M059J (cell line): ENCODE results near the gene GCNA. TPM values are rescaled to one million over a fixed set of nuclear protein-coding genes. Genes with fewer than 3 reads are reported as not detected.

Experiments
- DNase-seq: peaks from one replicate; pipeline ENCODE4 v3.0.0-alpha.2; 2012; ENCODE audit warnings: low read depth
- total RNA-seq: library from RNA; depleted of rRNA; stranded (reverse); fragments of >200 nt; shearing (Covaris generic); gene quantifications from 2 replicates; pipeline ENCODE4 v1.2.3, GENCODE V29; 2014

GCNA gene
- total RNA-seq, 1 experiment from 2014 or later, result 0.20 TPM

DNA sequence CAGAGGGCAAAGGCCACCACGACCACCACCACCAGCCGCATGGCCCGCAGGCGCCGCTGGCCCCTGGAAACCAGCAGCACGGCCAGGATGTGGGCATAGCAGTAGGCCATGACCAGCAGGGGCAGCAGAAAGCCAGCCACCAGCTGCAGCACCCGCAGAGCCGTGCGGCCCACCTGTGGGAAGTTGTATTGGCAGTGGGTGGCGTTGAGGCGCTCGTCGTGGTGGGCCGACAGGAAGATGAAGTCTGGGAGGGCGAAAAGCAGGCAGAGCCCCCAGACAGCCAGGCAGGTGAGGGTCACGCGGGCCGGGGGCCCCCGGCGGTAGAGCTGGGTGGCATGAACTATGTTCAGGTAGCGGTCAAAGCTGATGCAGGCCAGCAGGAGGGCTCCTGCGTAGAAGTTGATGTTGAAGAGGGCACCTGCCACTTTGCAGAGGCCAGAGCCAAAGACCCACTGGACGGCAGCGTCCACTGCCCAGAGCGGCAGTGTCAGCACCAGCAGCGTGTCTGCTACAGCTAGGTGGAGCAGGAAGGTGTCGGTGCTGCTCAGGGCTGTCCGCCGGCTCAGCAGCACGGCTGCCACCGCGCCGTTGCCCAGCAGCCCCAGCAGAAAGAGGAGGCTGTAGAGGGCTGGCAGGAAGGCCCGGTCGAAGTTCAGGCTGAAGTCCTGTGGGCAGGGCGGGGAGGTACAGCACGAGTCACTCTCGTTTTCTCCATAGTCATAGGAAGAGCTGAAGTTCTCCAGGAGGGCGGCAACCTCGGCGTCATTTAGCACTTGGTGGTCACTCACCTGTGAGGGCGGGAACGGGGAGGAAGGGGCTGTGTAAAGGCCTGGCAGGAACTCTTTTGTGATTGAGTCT is 38.7 kb downstream of the GCNA start:
- DNase-seq, result no peak

DNA sequence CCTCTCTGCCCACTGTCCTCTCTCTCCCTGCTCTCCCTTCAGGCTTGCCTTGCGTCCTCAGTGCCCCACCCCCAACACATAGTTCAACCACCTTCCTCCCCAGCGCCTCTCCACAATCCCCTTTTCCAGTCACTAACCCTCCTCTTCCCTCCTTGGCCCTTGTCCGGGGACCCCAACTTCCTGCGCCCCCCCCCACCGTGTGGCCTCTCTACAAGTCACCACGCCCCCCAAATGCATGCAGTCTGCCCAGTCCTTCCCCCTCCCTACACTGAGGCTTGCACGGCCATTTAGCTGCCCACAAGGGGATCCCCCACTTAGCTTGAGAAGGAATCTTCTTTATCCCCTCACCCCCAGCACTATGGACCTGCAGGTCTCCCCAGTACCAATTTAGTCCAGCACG is 39.5 kb downstream of the GCNA start:
- DNase-seq, result no peak

DNA sequence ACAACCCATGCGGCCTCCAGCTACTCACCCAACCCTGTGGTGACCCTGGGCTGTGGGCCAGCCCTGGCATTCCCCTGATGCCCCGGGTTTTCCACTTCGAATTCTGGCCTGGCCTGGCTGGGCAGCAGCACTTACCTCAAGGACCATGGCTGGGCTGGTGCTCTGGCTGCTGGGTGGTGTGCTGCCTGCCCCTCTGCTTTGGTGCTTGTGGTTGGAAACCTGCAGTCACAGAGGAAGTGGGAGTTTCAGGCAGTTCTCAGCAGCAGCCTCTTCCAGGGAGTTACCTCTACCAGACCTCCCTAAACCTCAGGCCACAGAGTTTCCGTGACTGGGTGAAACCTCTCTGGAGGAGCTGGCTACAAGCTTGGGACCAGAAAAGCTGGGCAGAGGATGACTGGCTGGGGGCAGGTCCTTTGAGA is 40.1 kb downstream of the GCNA start, which contains the start of gene CXCR3:
CXCR3 (minus strand) TSS at position 209 of the 419 bp plus-strand sequence; CDS start at position 147, 62 bp downstream.
- peak; percentile 75 for DNase-seq

DNA sequence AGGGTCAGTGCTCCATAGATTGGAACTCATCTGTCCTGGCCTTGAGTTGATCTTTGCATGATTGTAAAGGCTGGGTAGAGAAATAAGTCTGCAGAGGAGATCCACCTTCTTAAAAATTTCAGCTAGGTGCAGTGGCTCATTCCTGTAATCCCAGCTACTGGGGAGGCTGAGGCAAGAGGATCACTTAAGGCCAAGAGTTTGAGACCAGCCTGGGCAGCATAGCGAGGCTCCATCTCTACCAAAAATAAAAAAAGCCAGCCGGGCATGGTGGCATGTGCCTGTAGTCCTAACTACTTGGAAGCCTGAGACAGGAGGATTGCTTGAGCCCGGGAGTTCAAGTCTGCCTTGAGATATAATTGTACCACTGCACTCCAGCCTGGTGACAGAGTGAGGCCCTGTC is 40.5 kb downstream of the GCNA start:
- DNase-seq, result no peak

DNA sequence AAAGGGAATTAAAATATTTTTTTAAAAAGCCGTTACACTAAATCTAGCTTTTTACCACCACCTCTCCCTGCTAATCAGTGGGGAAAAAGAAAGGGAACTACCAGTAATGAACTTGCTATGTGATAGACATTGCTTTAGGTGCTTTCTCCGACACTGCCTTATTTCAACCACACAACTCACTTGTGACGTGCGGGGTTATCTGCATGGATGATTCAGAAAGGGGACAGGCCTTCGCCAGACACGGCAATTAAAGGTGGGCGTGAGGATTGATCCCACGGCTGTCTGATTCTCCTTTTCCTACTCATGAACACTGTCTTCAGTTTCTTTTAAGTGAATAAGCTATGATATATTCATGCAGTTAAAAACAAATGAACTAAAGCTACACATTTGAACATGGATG is 41.0 kb downstream of the GCNA start:
- DNase-seq, result no peak

DNA sequence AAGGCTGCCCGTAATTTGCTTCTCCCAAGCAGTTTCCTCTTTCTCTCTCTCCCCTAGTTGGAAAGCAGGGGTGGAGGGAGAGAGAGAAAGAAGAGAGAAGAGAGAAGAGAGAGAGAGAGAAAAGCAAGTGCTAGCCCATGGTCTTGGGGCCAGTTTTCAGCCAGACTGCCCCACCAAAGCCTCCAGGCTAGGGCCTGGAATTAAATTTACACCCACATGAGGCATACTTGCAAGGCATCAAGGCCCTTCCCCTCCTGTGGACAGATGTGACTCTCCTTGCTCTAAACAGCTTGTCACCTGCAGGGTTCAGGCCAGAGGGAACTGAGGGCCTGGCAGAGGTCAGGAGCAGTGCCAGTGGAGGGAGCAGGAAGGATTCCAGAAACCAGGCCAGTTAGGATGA is 41.7 kb downstream of the GCNA start:
- no peak for DNase-seq

DNA sequence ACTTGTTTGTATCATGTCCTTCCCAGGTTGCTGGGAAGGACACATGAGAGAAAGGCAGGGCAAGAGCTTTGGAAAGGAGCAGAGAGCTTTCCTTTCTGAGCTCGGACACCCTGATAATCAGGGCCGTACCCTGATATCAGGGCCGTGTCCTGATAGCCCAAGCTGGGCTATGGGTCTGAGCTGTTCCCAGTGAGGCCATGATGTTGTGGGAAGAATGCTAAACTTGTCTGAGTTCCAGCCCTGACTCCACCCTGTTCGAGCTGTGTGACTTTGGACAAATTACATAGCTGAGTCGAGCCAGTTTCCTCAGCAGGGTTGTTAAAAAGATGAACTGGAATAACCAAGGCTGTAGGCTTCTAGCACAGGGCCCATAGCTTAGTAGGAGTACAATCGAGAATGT is 43.4 kb downstream of the GCNA start:
- no peak for DNase-seq

DNA sequence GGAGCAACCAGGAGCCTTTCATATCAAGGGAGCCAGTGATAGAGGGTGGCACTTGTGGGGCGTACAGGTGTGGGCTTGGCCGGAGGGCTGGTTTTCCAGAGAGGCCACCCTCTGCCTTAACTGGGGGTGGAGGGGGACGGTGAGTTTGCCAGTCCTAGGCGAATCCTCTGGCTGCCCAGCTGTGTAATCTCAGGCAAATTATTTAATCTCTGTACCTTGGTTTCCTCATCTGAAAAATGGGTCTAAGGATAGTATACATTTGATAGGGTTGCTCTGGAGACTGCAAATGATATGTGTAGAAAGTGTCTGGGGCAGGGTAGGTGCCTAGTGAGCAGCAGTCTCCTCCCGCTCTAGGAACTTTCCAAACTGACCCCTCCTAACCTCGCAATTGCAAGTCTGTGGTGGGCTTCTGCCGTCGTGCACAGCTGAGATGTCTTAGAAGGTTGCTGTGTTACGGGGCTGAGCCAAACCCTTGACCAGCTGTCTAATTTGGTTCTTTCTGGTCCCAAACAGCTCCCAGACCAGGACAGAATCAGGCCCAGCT is 43.9 kb downstream of the GCNA start:
- DNase-seq, result no peak

DNA sequence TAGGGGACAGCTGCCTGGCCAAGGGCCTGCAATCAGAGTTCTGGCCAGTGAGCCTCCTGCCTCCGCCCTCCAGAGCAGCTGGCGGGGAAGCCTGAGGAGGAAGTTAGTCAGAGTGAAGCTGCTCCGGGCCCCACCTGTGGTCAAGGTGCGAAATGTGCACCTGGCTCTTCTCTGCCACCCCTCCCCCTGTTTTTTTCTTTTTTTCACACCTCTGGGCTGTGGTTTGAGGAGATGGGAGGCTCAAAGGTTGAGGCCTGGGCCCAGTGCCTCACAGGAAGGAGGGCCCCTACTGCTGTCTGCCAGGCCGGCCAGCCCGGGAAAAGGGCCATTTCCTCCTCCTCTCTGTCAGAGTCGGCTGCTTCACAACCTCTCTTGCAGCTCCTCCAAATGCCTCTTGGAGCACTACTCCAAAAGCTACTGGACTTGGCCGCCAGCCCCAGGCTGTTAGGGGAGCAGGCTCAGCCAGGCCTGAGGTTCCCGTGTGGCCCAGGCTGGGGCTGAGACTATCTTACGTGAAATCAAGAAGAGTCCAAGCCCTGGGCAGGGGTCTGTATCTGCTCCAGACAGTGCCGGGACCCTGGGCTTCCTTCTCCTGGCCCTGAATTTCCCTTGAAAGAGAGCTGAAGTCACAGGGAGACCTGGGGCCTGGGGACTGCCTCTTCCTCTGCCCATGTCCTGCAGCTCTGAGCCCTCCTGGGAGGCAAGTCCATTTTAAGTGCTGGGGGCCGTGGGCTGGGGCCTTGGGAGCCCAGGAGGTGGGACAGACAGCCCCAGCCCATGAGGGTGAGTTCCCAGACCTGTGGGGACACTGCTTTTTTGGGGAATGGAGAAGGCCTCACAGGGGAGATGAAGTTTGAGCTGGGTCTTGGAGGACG is 44.6 kb downstream of the GCNA start:
- peak; percentile 22 for DNase-seq

DNA sequence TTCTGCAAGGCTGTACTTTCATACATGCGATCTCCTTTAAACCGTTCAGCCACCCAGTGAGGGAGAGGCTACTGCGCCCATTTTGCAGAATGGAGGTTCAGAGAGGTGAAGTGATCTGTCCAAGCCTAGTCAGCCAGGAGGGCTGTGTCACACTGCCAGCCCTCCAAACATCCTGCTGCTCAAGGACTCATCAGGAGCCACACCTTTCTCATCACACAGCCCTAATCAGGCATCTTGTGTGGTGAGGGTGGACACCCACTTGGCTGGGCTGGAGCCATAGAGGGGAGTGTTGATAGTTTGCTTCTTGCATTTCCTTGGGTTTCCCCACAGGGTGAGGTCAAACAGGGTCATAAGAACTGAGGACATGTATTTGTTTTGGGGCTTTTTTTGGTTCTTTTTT is 45.5 kb downstream of the GCNA start:
- no peak for DNase-seq

DNA sequence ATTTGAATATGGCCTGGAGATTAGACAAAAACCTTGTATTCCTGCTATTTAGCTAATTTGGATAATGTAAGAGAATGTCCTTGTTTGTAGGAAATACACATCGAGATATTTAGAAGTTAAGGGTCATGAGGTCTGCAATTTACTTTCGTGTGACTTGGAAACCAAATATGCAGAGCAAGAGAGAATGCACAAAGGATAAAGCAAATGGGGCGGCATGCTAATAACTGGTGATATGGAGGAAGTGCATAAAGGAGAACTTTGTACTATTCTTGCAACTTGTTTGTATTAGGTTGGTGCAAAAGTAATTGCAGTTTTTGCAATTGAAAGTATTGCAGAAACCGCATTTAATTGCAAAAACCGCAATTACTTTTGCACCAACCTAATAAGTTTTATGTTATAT is 47.2 kb downstream of the GCNA start:
- no peak for DNase-seq

DNA sequence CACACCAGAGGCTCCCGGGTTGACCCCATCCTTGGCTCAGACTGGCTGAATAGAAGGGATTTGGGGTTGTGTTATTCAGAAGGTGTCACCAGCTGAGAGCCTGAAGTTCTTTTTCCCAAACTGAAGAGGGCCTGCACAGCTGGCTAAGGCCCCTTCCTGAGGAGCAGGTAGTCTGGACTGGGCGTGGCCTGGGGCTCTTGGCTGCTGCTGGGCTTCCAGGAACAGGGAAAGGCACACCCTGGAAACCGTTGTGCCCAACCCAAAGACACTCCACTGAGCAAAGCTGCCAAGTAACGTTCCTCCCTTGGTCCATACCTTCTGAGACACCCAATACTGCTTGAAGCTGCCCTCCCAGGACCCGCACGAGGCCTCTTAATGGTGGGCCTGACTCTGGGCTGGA is 48.3 kb downstream of the GCNA start:
- DNase-seq, result no peak

DNA sequence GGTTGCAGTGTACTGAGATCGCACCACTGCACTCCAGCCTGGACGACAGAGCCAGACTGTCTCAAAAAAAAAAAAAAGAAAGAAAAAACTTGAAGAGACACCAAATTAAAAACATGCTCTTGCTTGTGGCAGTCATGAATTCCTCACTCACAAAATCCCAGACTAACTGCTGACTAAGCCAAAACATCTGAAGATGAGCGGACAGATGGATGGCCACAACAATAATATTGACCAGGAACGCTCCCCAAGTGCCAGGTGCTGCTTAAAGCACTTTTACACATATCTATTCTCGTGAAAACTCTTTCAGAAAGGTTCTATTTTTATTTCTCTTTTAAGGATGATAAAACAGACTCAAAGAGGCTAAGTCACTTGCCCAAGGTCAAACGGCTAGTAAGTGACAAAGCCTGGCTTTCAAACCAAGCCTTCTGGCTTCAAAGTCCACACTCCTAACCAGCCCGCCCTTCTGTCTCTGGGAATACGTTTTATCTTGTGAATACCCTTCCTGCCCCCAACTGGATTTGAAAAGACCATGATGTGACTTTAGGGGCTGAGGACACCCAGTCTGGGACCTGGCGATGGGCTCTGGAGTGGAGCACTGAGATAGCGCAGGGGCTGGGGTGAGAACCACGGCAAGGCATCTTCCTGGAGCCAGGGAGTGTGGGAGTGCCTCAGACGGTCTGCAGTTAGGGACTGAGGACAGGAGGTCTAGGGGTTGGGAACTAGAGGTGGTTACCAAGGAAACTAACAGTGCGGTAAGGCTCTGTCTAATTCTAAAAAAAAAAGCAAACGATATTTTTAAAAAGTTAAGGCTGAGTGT is 49.6 kb downstream of the GCNA start:
- no peak for DNase-seq

DNA sequence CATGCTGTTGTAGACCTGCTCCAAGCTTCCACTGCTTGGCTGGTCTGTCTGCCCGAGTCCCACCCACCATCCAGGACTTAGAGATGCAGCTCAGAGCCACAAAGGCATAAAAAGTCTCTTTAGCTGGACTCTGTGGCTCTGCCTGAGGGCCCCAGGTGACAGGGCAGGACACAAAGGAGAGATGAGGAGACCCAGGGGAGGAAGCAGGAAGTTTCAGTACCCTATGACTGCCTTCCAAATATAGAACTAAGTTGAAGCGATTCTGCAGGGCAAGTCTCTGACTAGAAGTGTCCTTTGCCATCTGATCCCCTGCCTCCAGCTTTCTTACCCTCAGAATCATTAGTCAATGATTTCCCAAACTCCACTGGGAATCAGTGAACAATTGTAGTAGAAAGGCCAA is 51.2 kb downstream of the GCNA start:
- DNase-seq, result no peak

DNA sequence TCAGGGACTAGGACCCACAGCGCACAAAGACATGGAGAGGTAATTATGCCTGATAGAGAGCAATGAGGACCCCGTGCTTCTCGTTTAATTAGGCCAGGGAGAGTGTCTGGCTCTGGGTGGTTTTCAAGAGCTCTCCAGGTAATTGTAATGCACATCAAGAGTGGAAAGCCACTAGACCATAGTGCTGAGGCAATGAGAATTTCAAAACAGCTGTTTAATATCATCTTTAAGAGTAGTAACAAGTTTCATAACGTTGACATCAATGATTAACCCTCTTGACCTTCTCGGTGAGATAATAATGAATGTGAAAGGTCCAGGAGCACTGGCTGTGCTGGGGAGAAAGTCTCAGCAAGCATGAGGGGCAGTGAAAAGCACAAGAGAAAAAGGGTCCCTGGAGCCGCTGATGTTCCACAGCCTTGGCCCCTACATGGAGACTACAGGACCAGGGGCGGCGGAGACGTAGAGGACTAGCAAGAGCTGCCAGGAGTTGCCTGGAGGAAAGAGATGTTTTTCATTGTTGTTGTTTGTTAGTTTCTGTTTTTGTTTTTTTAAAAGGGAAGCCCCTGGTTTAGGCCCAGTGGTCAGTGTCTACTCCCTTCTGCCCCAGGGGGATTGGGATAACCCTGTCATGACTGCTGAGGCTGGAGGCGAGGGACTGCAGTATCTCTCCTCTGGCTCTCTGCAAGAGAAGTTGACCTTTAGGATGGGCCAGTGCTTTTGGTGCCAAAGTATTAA is 54.9 kb downstream of the GCNA start:
- DNase-seq, result no peak

DNA sequence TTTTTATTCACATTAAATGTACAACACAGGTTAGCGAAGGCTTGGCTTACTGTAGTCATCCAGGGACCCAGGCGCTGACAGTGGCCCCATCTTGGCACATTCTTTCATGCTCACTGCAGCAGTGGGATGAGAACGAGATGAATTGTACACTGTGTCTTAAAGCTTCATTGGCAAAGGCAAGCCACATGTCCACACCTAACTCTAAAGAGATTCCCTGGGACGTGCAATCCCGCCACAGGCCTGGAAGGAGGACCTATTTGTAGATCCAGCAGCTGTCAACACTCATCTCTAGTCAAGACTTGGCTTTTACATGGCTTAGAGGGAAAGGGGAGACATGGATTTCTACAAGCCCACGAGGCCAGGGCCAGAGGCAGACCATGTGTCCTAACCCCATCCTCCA is 56.1 kb downstream of the GCNA start:
- no peak for DNase-seq

DNA sequence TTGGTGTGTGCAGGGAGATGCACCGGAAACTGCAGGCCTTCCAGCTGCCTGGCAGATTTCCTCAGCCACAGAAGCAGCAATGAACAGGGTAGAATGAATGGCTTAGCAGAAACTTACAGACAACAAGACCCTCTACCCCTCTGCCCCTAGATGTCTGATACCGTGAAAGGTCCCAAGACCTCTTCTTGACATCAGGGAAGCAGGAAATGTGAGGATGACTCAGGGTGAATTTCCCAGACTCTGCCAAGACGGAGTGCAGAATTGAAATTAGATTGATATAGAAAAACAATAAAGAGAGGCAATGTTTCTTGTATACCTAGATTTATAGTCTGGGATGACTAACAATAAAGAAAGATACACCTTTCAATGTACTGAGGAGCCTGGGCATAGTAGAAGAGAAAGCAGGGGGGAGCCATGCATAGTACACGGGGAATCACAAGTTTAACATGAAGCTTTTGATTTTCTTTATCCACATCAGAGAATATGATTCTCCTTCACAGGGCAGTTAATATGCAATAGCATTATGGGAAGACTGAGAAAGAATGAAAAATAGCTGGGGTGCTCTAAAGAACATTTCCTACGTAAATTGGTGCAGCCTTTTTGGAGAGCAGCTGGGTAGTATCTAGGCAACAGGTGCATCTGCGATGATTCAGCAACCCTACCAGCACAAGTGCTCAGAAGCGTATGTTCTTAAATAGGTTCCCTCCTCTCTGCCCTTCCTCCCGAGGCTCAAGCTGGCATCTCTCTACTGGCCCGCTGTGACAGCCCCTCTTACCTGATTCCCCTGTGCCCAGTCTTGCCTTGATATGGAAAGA is 58.4 kb downstream of the GCNA start:
- DNase-seq, result no peak

DNA sequence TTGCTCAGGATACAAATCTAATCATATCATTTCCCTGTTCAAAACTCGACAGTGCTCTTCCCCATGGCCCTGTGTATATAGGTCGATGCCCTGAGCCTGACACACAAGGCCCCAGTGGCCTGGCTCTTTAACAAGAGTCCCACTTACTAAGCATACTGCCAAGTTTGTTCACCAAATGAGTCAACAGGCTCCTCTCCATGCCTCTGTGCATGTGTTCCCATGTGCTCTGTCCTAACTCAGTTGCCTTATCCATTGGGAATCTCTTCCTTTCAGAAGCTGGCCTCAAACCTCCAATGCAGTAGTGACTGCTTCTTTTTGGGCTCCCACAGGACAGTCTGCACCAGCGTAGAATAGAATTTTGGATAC is 59.0 kb downstream of the GCNA start:
- DNase-seq, result peak; percentile 47

DNA sequence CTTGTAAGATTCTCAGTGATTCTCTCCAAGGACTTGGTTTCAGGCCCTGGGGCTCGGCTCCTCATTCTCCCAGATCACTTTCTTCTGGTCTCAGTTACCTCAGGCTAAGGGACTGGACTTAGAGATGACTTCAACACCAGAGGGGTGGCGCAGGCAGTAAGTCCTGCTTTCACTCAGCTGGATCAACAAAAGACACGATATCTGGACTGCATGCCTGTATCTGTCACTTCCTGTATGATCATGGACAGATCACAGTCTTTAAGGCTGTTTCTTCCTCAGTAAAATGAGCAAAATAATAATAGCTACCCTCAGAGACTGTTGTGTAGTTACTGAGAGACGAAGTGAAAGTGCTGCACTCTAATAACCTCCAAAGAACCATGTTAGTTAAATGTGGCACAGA is 59.6 kb downstream of the GCNA start:
- peak; percentile 34 for DNase-seq

DNA sequence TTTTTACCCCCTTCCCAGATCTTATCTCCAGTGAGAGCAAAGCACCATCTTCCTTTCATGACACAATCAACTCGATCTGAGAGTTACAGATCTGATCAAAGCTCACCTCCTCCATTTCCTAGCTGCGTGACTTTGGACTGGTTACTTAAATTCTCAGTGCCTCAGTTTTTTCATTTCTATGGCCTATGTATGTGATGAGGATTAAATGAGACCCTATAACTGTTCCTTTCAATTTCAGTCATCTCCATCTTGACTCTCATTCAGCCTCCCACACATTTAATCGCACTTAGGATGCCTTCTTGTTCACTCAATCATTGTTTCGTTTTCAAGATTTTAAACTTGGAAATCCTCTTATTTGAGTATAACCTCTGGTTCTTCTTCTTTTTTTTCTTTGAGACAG is 60.2 kb downstream of the GCNA start:
- no peak for DNase-seq
